Neural crest cell (in vitro differentiated cells): ENCODE data around the gene CEACAM16. TPM values are rescaled to one million over a fixed set of nuclear protein-coding genes. Genes with fewer than 3 reads are reported as not detected.
A peak's percentile ranks its signal among the peaks of the same experiment; 100 is the strongest.

Experiments used
- DNase-seq: peaks from one replicate; pipeline ENCODE4 v3.0.0; 2021; ENCODE audit warnings: low read depth, mixed read lengths, low spot score
- H3K27ac Mint-ChIP-seq: one replicate; pipeline ENCODE4 v1.8.0; 2021; ENCODE audit warnings: mild to moderate bottlenecking, mixed read lengths; ENCODE audit not compliant: unreplicated experiment
- H3K27me3 Mint-ChIP-seq: 2 replicates; pipeline ENCODE4 v1.8.0; 2021; ENCODE audit warnings: low read depth, mild to moderate bottlenecking, mixed read lengths
- H3K36me3 Mint-ChIP-seq: 2 replicates; pipeline ENCODE4 v1.8.0; 2021; ENCODE audit warnings: low read depth, mild to moderate bottlenecking, mixed read lengths
- H3K4me1 Mint-ChIP-seq: 2 replicates; pipeline ENCODE4 v1.8.0; 2021; ENCODE audit warnings: mixed read lengths
- H3K4me3 Mint-ChIP-seq: one replicate; pipeline ENCODE4 v1.8.0; 2021; ENCODE audit warnings: mild to moderate bottlenecking, mixed read lengths
- H3K9me3 Mint-ChIP-seq: 2 replicates; pipeline ENCODE4 v1.8.0; 2021; ENCODE audit warnings: mixed read lengths
- long read RNA-seq: library from polyadenylated mRNA; unstranded; transcript quantifications from one replicate; pipeline ENCODE4 v2.0.0, GENCODE V29; 2020
- total RNA-seq: library from RNA; stranded (reverse); gene quantifications from 2 replicates; pipeline ENCODE4 v1.2.1, GENCODE V29; 2021
- TF ChIP-seq, protein P1 (sequence below): fragments of 200-600 bp; sonication (generic); conservative IDR thresholded peaks from 2 replicates; pipeline ENCODE4 v1.5.0; 2021; ENCODE audit warnings: antibody characterized with exemption, mild to moderate bottlenecking

Gene CEACAM16, protein sequence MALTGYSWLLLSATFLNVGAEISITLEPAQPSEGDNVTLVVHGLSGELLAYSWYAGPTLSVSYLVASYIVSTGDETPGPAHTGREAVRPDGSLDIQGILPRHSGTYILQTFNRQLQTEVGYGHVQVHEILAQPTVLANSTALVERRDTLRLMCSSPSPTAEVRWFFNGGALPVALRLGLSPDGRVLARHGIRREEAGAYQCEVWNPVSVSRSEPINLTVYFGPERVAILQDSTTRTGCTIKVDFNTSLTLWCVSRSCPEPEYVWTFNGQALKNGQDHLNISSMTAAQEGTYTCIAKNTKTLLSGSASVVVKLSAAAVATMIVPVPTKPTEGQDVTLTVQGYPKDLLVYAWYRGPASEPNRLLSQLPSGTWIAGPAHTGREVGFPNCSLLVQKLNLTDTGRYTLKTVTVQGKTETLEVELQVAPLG
- total RNA-seq, result not detected in 2 replicates
- long read RNA-seq, result 0 reads

DNA sequence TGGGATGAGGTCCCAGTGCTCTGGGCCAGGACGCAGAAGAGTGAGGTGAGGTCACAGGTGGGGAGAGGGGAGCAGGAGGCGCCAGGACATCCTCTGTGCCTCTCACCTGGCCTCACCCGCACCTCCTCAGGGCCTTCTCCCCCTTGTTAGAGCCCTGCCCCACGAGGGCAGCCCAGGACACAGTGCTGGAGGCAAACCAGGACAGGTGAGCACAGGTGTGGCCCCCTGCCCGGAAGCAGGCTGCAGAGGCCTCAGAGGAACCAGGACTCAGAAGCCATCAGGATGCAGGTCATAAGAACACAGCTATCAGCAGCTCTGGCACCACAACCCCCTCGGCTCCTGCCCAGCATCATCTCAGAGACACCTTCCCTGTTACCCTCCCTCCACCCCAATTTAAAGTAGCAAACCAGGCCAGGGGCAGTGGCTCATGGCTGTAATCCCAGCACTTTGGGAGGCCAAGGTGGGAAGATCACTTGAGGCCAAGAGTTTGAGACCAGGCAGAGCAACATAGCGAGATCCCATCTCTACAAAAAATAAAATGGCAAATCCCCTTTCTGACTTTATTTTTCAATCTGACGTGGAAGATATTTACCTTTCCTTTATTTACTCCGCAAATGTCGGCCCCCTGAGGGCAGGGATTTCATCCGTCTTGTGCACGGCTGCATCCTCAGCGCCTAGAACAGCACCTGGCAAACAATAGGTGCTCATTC, at the start of gene CEACAM16:
CEACAM16 (plus strand) TSS at position 660 of the 710 bp plus-strand sequence. CDS start 2,306 bp downstream, outside the sequence.
- Mint-ChIP-seq H3K27me3 (peaks cover 4% of the 10 kb centered on the region), H3K9me3 (no peaks in the 10 kb centered on the region), H3K27ac (no peak within 1 kb of the TSS), H3K4me1 (no peaks in the 10 kb centered on the region), H3K36me3 (no peaks in the 10 kb centered on the region), H3K4me3 (no peak within 1 kb of the TSS)
- no peak for DNase-seq
- TF ChIP-seq, protein P1, sequence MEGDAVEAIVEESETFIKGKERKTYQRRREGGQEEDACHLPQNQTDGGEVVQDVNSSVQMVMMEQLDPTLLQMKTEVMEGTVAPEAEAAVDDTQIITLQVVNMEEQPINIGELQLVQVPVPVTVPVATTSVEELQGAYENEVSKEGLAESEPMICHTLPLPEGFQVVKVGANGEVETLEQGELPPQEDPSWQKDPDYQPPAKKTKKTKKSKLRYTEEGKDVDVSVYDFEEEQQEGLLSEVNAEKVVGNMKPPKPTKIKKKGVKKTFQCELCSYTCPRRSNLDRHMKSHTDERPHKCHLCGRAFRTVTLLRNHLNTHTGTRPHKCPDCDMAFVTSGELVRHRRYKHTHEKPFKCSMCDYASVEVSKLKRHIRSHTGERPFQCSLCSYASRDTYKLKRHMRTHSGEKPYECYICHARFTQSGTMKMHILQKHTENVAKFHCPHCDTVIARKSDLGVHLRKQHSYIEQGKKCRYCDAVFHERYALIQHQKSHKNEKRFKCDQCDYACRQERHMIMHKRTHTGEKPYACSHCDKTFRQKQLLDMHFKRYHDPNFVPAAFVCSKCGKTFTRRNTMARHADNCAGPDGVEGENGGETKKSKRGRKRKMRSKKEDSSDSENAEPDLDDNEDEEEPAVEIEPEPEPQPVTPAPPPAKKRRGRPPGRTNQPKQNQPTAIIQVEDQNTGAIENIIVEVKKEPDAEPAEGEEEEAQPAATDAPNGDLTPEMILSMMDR, result no peak

DNA sequence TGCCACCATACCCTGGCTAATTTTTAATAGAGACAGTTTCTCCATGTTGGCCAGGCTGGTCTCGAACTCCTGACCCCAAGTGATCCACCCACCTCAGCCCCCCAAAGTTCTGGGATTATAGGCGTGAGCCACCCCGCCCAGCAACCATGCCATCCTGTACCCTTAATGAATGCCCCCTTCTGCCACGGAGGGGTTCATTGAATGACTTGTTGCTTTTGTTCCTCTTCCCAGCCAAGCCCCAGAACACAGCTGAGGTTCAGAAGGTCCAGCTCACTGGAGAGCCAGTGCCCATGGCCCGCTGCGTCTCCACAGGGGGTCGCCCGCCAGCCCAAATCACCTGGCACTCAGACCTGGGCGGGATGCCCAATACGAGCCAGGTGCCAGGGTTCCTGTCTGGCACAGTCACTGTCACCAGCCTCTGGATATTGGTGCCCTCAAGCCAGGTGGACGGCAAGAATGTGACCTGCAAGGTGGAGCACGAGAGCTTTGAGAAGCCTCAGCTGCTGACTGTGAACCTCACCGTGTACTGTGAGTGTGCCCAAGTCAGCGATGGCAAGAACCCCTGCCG, 49.3 kb upstream of the CEACAM16 start:
- TF ChIP-seq, protein P1, result no peak
- Mint-ChIP-seq H3K27ac (no peak overlapping the region), H3K27me3 (no peaks in the 10 kb centered on the region), H3K9me3 (no peaks in the 10 kb centered on the region), H3K36me3 (peaks cover 9% of the 10 kb centered on the region), H3K4me1 (peaks cover 4% of the 10 kb centered on the region), H3K4me3 (no peak overlapping the region)
- DNase-seq, result no peak

DNA sequence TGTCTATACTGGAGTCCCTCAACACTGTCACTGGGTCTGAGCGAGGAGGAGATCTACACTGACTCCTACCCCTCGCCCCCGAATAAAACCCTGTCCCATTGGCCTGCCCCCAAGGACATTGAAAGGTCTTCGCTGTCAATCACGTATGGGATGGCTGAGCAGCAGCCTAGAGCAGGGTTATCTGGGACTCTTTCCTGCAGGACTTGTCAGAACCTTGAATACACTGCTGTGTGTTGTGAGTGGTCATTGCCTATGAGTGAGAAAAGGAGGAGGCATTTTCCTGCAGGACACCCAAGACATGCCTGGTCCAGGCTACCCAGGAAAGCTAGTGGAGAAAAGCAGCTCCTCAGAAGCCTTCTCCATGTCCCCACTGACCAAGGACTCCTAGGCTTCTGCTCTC, 45.6 kb upstream of the CEACAM16 start:
- no peak overlapping the region for H3K27ac Mint-ChIP-seq
- no peak overlapping the region for H3K4me3 Mint-ChIP-seq
- TF ChIP-seq, protein P1, result no peak
- no peaks in the 10 kb centered on the region for H3K9me3 Mint-ChIP-seq
- H3K4me1 Mint-ChIP-seq, result peaks cover 4% of the 10 kb centered on the region
- peaks cover 20% of the 10 kb centered on the region for H3K36me3 Mint-ChIP-seq
- H3K27me3 Mint-ChIP-seq, result no peaks in the 10 kb centered on the region
- no peak for DNase-seq

DNA sequence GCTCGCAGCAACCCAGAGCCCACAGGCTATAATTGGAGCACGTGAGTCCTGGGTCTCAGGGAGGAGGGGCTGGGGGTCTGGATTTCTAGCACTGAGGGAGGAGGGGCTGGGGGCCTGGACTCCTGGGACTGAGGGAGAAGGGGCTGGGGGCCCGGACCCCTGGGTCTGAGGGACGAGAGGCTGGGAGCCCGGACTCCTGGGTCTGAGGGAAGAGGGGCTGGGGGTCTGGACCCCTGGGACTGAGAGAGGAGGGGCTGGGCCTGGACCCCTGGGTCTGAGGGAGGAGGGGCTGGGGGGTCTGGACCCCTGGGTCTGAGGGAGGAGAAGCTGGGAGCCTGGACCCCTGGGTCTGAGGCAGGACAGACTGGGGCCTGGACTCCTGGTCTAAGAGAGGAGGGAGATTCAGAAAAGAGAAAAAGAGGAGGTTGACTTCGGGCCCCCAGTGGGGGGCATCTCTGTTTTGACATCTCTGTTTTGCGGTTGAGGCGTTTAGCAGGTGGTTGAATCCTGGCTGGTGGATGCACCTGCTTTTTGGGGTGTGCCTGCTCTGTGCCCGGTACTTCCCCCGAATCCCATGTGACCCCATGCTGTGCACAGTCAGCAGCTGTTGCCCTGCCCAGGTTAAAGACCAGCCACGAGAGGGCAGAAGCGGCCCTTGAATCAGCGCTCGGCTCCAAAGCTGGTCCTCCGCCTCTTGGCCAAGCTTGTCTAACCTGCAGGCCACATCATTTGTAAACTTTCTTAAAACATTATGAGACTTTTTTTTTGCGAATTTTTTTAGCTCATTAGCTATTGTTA, 44.8 kb upstream of the CEACAM16 start:
- Mint-ChIP-seq H3K27me3 (no peaks in the 10 kb centered on the region), H3K27ac (no peak overlapping the region), H3K4me1 (peaks cover 4% of the 10 kb centered on the region), H3K36me3 (peaks cover 23% of the 10 kb centered on the region), H3K9me3 (no peaks in the 10 kb centered on the region), H3K4me3 (no peak overlapping the region)
- DNase-seq, result peak; percentile 19
- TF ChIP-seq, protein P1, result peak; percentile 63
